Kidney (tissue), 22 donors: Measurements from ENCODE around the gene RNF186. TPM values are rescaled to one million over a fixed set of nuclear protein-coding genes. Genes with fewer than 3 reads are reported as not detected.

ENCODE experiments used
- DNase-seq, 5 donors: peaks; one replicate each; pipeline ENCODE4 v3.0.0-alpha.2; 2013 to 2020
- FAIRE-seq: peaks from 2 replicates; lab custom pipeline; 2012; peaks lifted over from hg19 to GRCh38; lab: Jason Lieb, UNC
- H3K27ac ChIP-seq, 2 donors: one replicate each; pipeline ENCODE4 v1.7.0; 2013; ENCODE audit warnings: low read depth in 2 of 2, low read length in 2 of 2, inconsistent platforms in 1 of 2
- H3K27me3 ChIP-seq: one replicate; pipeline ENCODE4 v1.7.1; 2013; ENCODE audit warnings: low read length, inconsistent platforms; ENCODE audit not compliant: control insufficient read depth, insufficient read depth
- H3K36me3 ChIP-seq, 3 donors: one replicate each; pipeline versions ENCODE4 v1.7.0 to v1.7.1; 2013; ENCODE audit warnings: low read length in 3 of 3, control low read depth in 1 of 3, inconsistent platforms in 1 of 3; ENCODE audit not compliant: insufficient read depth in 3 of 3, control insufficient read depth in 2 of 3
- H3K4me1 ChIP-seq, 3 donors: one replicate each; pipeline versions ENCODE4 v1.7.0 to v1.7.1; 2013; ENCODE audit warnings: low read length in 3 of 3, inconsistent platforms in 1 of 3, low read depth in 1 of 3; ENCODE audit not compliant: control insufficient read depth in 2 of 3, insufficient read depth in 2 of 3
- H3K4me3 ChIP-seq, 3 donors: one replicate each; pipeline versions ENCODE4 v1.7.0 to v1.8.1; 2013; ENCODE audit warnings: low read length in 3 of 3, control low read depth in 1 of 3, inconsistent platforms in 1 of 3
- H3K9ac ChIP-seq, 3 donors: one replicate each; pipeline versions ENCODE4 v1.7.0 to v1.7.1; 2013; ENCODE audit warnings: low read length in 3 of 3, control low read depth in 1 of 3, inconsistent platforms in 1 of 3
- H3K9me3 ChIP-seq, 3 donors: one replicate each; pipeline versions ENCODE4 v1.7.0 to v1.7.1; 2013; ENCODE audit warnings: low read length in 3 of 3, control low read depth in 1 of 3, inconsistent platforms in 1 of 3; ENCODE audit not compliant: control insufficient read depth in 2 of 3, insufficient read depth in 1 of 3
- intact Hi-C: fragments of 100-400 bp; cut with DNase I; formaldehyde crosslinking; loops from one replicate; pipeline ENCODE4 v1.11.1; 2022
- long read RNA-seq, 10 donors: library from polyadenylated mRNA in 1 of 10; unstranded in 1 of 10; transcript quantifications; one replicate each; pipeline ENCODE4 v2.0.0 and lab custom pipeline, GENCODE V29; 2021 to 2026
- polyA plus RNA-seq: library from polyadenylated mRNA; stranded (reverse); fragments of 350-450 nt; fragmentation: Illumina TruSeq; extraction: RNeasy Lipid Tissue Mini Kit (QIAGEN cat#74804); gene quantifications from one replicate; pipeline ENCODE4 v1.2.3, GENCODE V29; 2014; ENCODE audit warnings: low read depth, low replicate concordance; ENCODE audit not compliant: insufficient read depth
- total RNA-seq: library from RNA; stranded (reverse); fragmentation: NEBNext Ultra II Directional; extraction: Animal tissue kit (Norgen Biotek cat#: 25700); gene quantifications from one replicate; pipeline ENCODE4 v1.2.1, GENCODE V29; 2021
- TF ChIP-seq, protein P1 (sequence below): IDR thresholded peaks from 3 replicates; pipeline ENCODE4 v1.5.1; 2012; ENCODE audit warnings: mild to moderate bottlenecking, moderate library complexity, borderline replicate concordance; ENCODE audit not compliant: insufficient read depth; ENCODE audit errors: extremely low read depth
- donor health status: control.
- donor health status: control.
- donor health status: control.
- donor health status: control.
- donor health status: control.
- donor health status: DM: yes; HTN: yes; CAD: no.
- donor health status: Normal renal cell carcinoma (clear cell type).

RNF186 gene, protein sequence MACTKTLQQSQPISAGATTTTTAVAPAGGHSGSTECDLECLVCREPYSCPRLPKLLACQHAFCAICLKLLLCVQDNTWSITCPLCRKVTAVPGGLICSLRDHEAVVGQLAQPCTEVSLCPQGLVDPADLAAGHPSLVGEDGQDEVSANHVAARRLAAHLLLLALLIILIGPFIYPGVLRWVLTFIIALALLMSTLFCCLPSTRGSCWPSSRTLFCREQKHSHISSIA
- total RNA-seq: 2.7 TPM
- polyA plus RNA-seq: 111 TPM
- long read RNA-seq, donor 1, partial matches to known transcripts: 0 of 1 reads
- long read RNA-seq, donor 1, other reads (novel, unspliced or antisense): 0 of 1 reads
- long read RNA-seq, donor 2, partial matches to known transcripts: 0 of 1 reads
- long read RNA-seq, donor 2, other reads (novel, unspliced or antisense): 0 of 1 reads
- long read RNA-seq, donor 3, partial matches to known transcripts: 0 of 1 reads
- long read RNA-seq, donor 3, other reads (novel, unspliced or antisense): 0 of 1 reads
- long read RNA-seq, donor 4, partial matches to known transcripts: 0 of 1 reads
- long read RNA-seq, donor 4, other reads (novel, unspliced or antisense): 0 of 1 reads
- long read RNA-seq, donor 5: 0 reads
- long read RNA-seq, donor 6: 0 reads
- long read RNA-seq, donor 7, partial matches to known transcripts: 0 of 1 reads
- long read RNA-seq, donor 7, other reads (novel, unspliced or antisense): 0 of 1 reads
- long read RNA-seq, donor 8: 0 reads
- long read RNA-seq, donor 9: 0 reads
- long read RNA-seq, donor 10: 0 reads

DNA sequence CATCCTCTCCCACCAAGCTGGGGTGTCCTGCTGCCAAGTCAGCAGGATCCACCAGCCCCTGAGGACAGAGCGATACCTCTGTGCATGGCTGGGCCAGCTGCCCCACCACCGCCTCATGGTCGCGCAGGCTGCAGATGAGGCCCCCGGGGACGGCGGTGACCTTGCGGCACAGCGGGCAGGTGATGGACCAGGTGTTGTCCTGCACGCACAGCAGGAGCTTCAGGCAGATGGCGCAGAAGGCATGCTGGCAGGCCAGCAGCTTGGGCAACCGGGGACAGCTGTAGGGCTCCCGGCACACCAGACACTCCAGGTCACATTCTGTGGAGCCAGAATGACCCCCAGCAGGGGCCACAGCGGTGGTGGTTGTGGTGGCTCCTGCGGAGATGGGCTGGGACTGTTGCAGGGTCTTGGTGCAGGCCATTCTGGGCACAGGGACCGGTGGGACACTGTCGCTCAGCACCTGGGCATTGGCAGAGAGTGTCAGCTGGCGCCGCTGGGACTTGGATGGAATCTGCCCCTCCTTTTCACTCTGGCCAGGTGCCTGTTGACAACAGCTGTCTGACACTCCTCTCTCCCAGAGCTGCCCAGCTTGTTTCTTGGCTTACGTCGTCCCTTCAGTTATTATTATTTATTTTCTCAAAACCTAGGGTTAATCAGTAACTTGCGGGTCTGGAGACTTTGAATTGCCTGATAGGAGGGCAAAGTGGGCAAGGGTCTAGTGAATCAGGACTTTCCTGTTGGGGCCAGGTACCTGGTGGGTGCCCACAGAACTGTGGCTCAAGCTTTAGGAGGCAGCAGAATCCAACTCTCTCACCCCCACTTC lies at the start of gene RNF186:
Gene RNF186 (minus strand): TSS at position 603 of the 823 bp plus-strand sequence. CDS start 182 bp downstream, at position 421.
- Histone ChIP-seq H3K4me3 (peak within 1 kb of the TSS in 2 of 3 donors; percentile 78 to 88), H3K4me1 (peaks cover 0 to 16% (median 10%) of the 10 kb centered on the region in 3 donors), H3K27me3 (no peaks in the 10 kb centered on the region), H3K27ac (peak within 1 kb of the TSS; percentile 86), H3K9ac (peak within 1 kb of the TSS in 1 of 3 donors; percentile 70), H3K36me3 (peaks cover 0 to 5% (median 0%) of the 10 kb centered on the region in 3 donors), H3K9me3 (no peaks in the 10 kb centered on the region)
- intact Hi-C loops: no loop called here
- DNase-seq (peak; percentile 48 to 88 (median 85)), FAIRE-seq (peak; percentile 74)
- TF ChIP-seq, protein P1, sequence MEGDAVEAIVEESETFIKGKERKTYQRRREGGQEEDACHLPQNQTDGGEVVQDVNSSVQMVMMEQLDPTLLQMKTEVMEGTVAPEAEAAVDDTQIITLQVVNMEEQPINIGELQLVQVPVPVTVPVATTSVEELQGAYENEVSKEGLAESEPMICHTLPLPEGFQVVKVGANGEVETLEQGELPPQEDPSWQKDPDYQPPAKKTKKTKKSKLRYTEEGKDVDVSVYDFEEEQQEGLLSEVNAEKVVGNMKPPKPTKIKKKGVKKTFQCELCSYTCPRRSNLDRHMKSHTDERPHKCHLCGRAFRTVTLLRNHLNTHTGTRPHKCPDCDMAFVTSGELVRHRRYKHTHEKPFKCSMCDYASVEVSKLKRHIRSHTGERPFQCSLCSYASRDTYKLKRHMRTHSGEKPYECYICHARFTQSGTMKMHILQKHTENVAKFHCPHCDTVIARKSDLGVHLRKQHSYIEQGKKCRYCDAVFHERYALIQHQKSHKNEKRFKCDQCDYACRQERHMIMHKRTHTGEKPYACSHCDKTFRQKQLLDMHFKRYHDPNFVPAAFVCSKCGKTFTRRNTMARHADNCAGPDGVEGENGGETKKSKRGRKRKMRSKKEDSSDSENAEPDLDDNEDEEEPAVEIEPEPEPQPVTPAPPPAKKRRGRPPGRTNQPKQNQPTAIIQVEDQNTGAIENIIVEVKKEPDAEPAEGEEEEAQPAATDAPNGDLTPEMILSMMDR: no peak

GRCh38 chr1:19864570-19865160 lies 49.6 kb upstream of the RNF186 start:
- no peak overlapping the region for H3K4me3 ChIP-seq
- DNase-seq (no peak), FAIRE-seq (no peak)
- no peak overlapping the region for H3K9ac ChIP-seq
- intact Hi-C loops: no loop called here
- peaks cover 0 to 4% (median 0%) of the 10 kb centered on the region in 3 donors for H3K9me3 ChIP-seq
- TF ChIP-seq, protein P1: no peak
- H3K27ac ChIP-seq: no peak overlapping the region
- no peaks in the 10 kb centered on the region for H3K36me3 ChIP-seq
- no peaks in the 10 kb centered on the region for H3K4me1 ChIP-seq
- no peaks in the 10 kb centered on the region for H3K27me3 ChIP-seq

DNA sequence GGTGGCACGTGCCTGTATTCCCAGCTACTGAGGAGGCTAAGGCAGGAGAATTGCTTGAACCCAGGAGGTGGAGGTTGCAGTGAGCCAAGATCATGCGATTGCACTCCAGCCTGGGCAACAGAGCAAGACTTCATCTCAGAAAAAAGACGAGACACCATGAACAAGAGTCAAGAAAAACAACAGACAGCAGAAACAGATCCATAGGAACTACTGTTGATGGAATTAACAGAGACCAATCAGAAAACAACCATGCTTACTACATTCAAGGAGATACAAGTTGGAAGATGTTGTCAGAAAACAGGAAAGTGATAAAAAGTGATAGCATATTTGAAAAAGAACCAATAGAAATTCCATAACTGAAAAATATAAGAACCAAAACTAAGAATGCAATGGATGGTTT lies 47.9 kb upstream of the RNF186 start:
- FAIRE-seq: no peak
- DNase-seq: no peak
- H3K27ac ChIP-seq: no peak overlapping the region
- TF ChIP-seq, protein P1: no peak
- intact Hi-C loops: no loop called here
- H3K36me3 ChIP-seq: no peaks in the 10 kb centered on the region
- H3K4me1 ChIP-seq: no peaks in the 10 kb centered on the region
- H3K27me3 ChIP-seq: no peaks in the 10 kb centered on the region
- peaks cover 0 to 4% (median 0%) of the 10 kb centered on the region in 3 donors for H3K9me3 ChIP-seq
- H3K9ac ChIP-seq: no peak overlapping the region
- no peak overlapping the region for H3K4me3 ChIP-seq
